C4-2B (cell line): ENCODE data around the gene P4HA3.

ENCODE experiments used
- CTCF ChIP-seq: fragments of 450-650 bp; conservative IDR thresholded peaks from 2 replicates; pipeline ENCODE4 v1.5.1; 2017; ENCODE audit warnings: mild to moderate bottlenecking
- ZFX ChIP-seq: fragments of 450-650 bp; IDR thresholded peaks from 2 replicates; pipeline ENCODE4 v1.6.1; 2017

GRCh38 chr11:74347381-74347780 lies 35.9 kb upstream of the P4HA3 start:
- TF ChIP-seq CTCF: no peak
- no peak for TF ChIP-seq ZFX
